SK-N-SH (cell line): ENCODE measurements around the gene ZNF280D. TPM values are rescaled to one million over a fixed set of nuclear protein-coding genes. Genes with fewer than 3 reads are reported as not detected.

Experiments
- CTCF ChIA-PET: fragments of 300-600, 350-600 bp; formaldehyde crosslinking; extraction: SDS; loops from one replicate; lab custom pipeline; 2021; lab: Yijun Ruan, JAX
- POLR2A ChIA-PET: fragments of 350-600 bp; sonication (Branson Sonifier 250); formaldehyde crosslinking; extraction: SDS; loops from one replicate; lab custom pipeline; 2020; ENCODE audit warnings: antibody characterized with exemption, inconsistent platforms; lab: Yijun Ruan, JAX
- DNase-seq: peaks from one replicate; pipeline ENCODE4 v3.0.0; 2012
- H2AFZ ChIP-seq: fragments of 200-600 bp; sonication (generic); 2 replicates; pipeline ENCODE4 v1.8.1; 2016; ENCODE audit warnings: antibody characterized with exemption, mild to moderate bottlenecking, low read depth
- H3F3A ChIP-seq: fragments of 200-600 bp; sonication (generic); replicated peaks from 2 replicates; pipeline ENCODE3; 2016; ENCODE audit warnings: antibody characterized with exemption, mild to moderate bottlenecking; ENCODE audit not compliant: insufficient read depth
- H3K27ac ChIP-seq, 2 experiments: fragments of 200-500 bp in 1 of 2; fragments of 200-600 bp in 1 of 2; sonication (Bioruptor generic) in 1 of 2; sonication (generic), shearing (Covaris generic) in 1 of 2; 2 replicates each; pipeline versions ENCODE4 v1.5.1 to v1.6.1; 2014 to 2016; ENCODE audit warnings: low read depth in 2 of 2, inconsistent platforms in 1 of 2, low read length in 1 of 2, mild to moderate bottlenecking in 1 of 2, mixed read lengths in 1 of 2
- H3K27me3 ChIP-seq: fragments of 200-600 bp; sonication (generic), shearing (Covaris generic); 2 replicates; pipeline ENCODE4 v1.6.1; 2016; ENCODE audit warnings: mixed run types; ENCODE audit not compliant: insufficient read depth
- H3K36me3 ChIP-seq, 2 experiments: fragments of 200-500 bp in 1 of 2; fragments of 200-600 bp in 1 of 2; sonication (Bioruptor generic) in 1 of 2; sonication (generic) in 1 of 2; replicated peaks in 1 of 2; 2 replicates each; pipeline versions ENCODE3 to v1.5.1; 2014 to 2016; ENCODE audit warnings: low read length in 1 of 2, mild to moderate bottlenecking in 1 of 2; ENCODE audit not compliant: insufficient read depth in 2 of 2, control insufficient read depth in 1 of 2
- H3K4me1 ChIP-seq, 2 experiments: fragments of 200-500 bp in 1 of 2; fragments of 200-600 bp in 1 of 2; sonication (Bioruptor generic) in 1 of 2; sonication (generic), shearing (Covaris generic) in 1 of 2; 2 replicates each; pipeline versions ENCODE4 v1.5.1 to v1.6.1; 2014 to 2016; ENCODE audit warnings: low read depth in 1 of 2, low read length in 1 of 2, mixed run types in 1 of 2; ENCODE audit not compliant: insufficient read depth in 2 of 2, control insufficient read depth in 1 of 2
- H3K4me2 ChIP-seq: fragments of 200-600 bp; sonication (generic), shearing (Covaris generic); 2 replicates; pipeline ENCODE4 v1.6.1; 2017; ENCODE audit warnings: mixed run types
- H3K4me3 ChIP-seq, 2 experiments: fragments of 200-500 bp in 1 of 2; fragments of 200-600 bp in 1 of 2; sonication (Bioruptor generic) in 1 of 2; sonication (generic), shearing (Covaris generic) in 1 of 2; 2 replicates each; pipeline versions ENCODE4 v1.5.1 to v1.8.1; 2014 to 2016; ENCODE audit warnings: low read depth in 2 of 2, inconsistent platforms in 1 of 2, low read length in 1 of 2, mild to moderate bottlenecking in 1 of 2, mixed read lengths in 1 of 2, moderate library complexity in 1 of 2
- H3K79me2 ChIP-seq: fragments of 200-600 bp; sonication (generic); 2 replicates; pipeline ENCODE4 v1.8.1; 2017; ENCODE audit warnings: mild to moderate bottlenecking; ENCODE audit not compliant: insufficient read depth
- H3K9ac ChIP-seq: fragments of 200-600 bp; sonication (generic); 2 replicates; pipeline ENCODE4 v1.6.1; 2017; ENCODE audit warnings: mixed run types
- H3K9me2 ChIP-seq: fragments of 200-600 bp; sonication (generic); 2 replicates; pipeline ENCODE4 v1.6.1; 2017; ENCODE audit warnings: mixed run types
- H3K9me3 ChIP-seq: fragments of 200-600 bp; sonication (generic); 2 replicates; pipeline ENCODE4 v1.6.1; 2017; ENCODE audit warnings: mixed run types, mild to moderate bottlenecking, moderate library complexity
- H4K20me1 ChIP-seq: fragments of 200-600 bp; sonication (generic); 2 replicates; pipeline ENCODE4 v1.6.1; 2017; ENCODE audit warnings: mild to moderate bottlenecking, mixed run types; ENCODE audit not compliant: insufficient read depth
- CHD2 ChIP-seq: fragments of 150-350 bp; IDR thresholded peaks from 2 replicates; pipeline ENCODE4 v1.6.1; 2018; ENCODE audit warnings: low read length; ENCODE audit not compliant: partially characterized antibody
- ELF1 ChIP-seq: IDR thresholded peaks from 2 replicates; pipeline ENCODE4 v1.4.0; 2012
- EZH2phosphoT487 ChIP-seq: fragments of 200-600 bp; sonication (generic); IDR thresholded peaks from 2 replicates; pipeline ENCODE4 v1.6.1; 2017; ENCODE audit warnings: low read depth, mixed run types, mild to moderate bottlenecking, antibody characterized with exemption, moderate library complexity, borderline replicate concordance
- FOSL2 ChIP-seq: IDR thresholded peaks from 2 replicates; pipeline ENCODE4 v1.4.0; 2012; ENCODE audit warnings: low read depth, mild to moderate bottlenecking, moderate library complexity, borderline replicate concordance
- FOXJ3 ChIP-seq: sonication (generic); formaldehyde crosslinking; IDR thresholded peaks from 2 replicates; pipeline ENCODE4 v1.5.1; 2020; ENCODE audit warnings: mild to moderate bottlenecking, missing genetic modification reagents
- FOXM1 ChIP-seq: IDR thresholded peaks from 2 replicates; pipeline ENCODE4 v1.4.0; 2012; ENCODE audit warnings: low read depth, mild to moderate bottlenecking
- GABPA ChIP-seq: IDR thresholded peaks from 2 replicates; pipeline ENCODE4 v1.4.0; 2012; ENCODE audit warnings: low read depth, mild to moderate bottlenecking
- GATA2 ChIP-seq: sonication (generic); formaldehyde crosslinking; IDR thresholded peaks from 2 replicates; pipeline ENCODE4 v1.5.0; 2020; ENCODE audit warnings: mild to moderate bottlenecking, missing genetic modification reagents
- MEF2A ChIP-seq: IDR thresholded peaks from 2 replicates; pipeline ENCODE4 v1.4.0; 2012; ENCODE audit warnings: low read depth, borderline replicate concordance
- MXI1 ChIP-seq: IDR thresholded peaks from 2 replicates; pipeline ENCODE4 v1.6.1; 2012; ENCODE audit warnings: mild to moderate bottlenecking, low read depth, low read length, improper control_type of control experiment
- POLR2AphosphoS5 ChIP-seq: IDR thresholded peaks from 2 replicates; pipeline ENCODE4 v1.6.1; 2012; ENCODE audit warnings: low read depth, low read length
- RFX5 ChIP-seq: IDR thresholded peaks from 2 replicates; pipeline ENCODE4 v1.6.1; 2012; ENCODE audit warnings: mild to moderate bottlenecking, improper control_type of control experiment, low read length
- SIN3A ChIP-seq: IDR thresholded peaks from 2 replicates; pipeline ENCODE4 v1.6.1; 2012; ENCODE audit warnings: low read depth, mild to moderate bottlenecking, low read length, moderate library complexity, borderline replicate concordance
- TCF12 ChIP-seq: IDR thresholded peaks from 2 replicates; pipeline ENCODE4 v1.4.0; 2012
- TEAD4 ChIP-seq: IDR thresholded peaks from 2 replicates; pipeline ENCODE4 v1.4.0; 2012; ENCODE audit warnings: mild to moderate bottlenecking, borderline replicate concordance; ENCODE audit not compliant: insufficient read depth
- YY1 ChIP-seq: IDR thresholded peaks from 2 replicates; pipeline ENCODE4 v1.4.0; 2012; ENCODE audit warnings: low read depth, mild to moderate bottlenecking
- WGBS: methylation state at CpG from one replicate; pipeline ENCODE4 v1.1.6; 2017; ENCODE audit warnings: low lambda C conversion rate; 5-methylcytosine and 5-hydroxymethylcytosine counted together
- polyA plus RNA-seq, 3 experiments: library from polyadenylated mRNA; depleted of rRNA; stranded (reverse); fragments of >200 nt; gene quantifications; 2 replicates each; pipeline ENCODE4 v1.2.3, GENCODE V29; 2012
- TF ChIP-seq, protein P1 (sequence below): fragments of 150-350 bp; IDR thresholded peaks from 2 replicates; pipeline ENCODE4 v1.6.1; 2017; ENCODE audit warnings: antibody characterized with exemption, low read length, low read depth, borderline replicate concordance
- TF ChIP-seq, protein P2 (sequence below): IDR thresholded peaks from 2 replicates; pipeline ENCODE4 v1.6.1; 2012; ENCODE audit warnings: mild to moderate bottlenecking, low read depth, low read length, moderate library complexity
- TF ChIP-seq, protein P3 (sequence below): IDR thresholded peaks from 2 replicates; pipeline ENCODE4; 2012

The ZNF280D gene
- polyA plus RNA-seq, 1 of the 3 experiments (the other 2 are of a cell fraction) = 5.4 TPM

DNA sequence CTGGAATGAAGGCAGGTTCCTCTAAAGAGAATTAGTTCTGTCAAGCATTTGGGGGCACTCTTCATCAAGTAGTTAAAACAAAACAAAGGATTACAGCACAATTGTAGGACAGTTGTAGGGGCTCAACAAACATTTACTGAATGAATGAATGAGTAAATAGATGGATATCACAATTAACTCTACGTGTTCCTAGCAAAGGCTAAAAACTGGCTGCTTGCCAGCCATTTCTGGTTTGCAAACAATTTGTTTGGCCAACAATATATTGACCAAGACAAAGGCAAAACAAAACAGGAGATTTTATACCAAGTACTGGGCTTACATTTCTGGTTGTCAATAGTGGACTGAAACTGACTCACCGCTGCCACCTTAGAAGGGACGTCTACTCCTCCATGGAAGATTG is 116.8 kb downstream of the ZNF280D start:
- H3K27ac ChIP-seq = no peak overlapping the region
- H3K4me3 ChIP-seq = no peak overlapping the region
- CTCF ChIA-PET = no interaction called here
- no peaks in the 10 kb centered on the region for H3K79me2 ChIP-seq
- 0 out of 2 replicates have a peak, but pooled peaks cover 5% of the 10 kb centered on the region for H3K9me3 ChIP-seq
- H2AFZ ChIP-seq = no peak overlapping the region
- no peaks in the 10 kb centered on the region for H4K20me1 ChIP-seq
- H3F3A ChIP-seq = no peaks in the 10 kb centered on the region
- DNase-seq = no peak
- H3K27me3 ChIP-seq = no peaks in the 10 kb centered on the region
- H3K9me2 ChIP-seq = no peaks in the 10 kb centered on the region
- H3K4me1 ChIP-seq = no peaks in the 10 kb centered on the region
- TF ChIP-seq MXI1 (no peak), EZH2phosphoT487 (no peak), RFX5 (no peak), FOSL2 (no peak), FOXM1 (no peak), YY1 (no peak), POLR2AphosphoS5 (no peak), TEAD4 (no peak), CHD2 (no peak), TCF12 (no peak), ELF1 (no peak), FOXJ3 (no peak), MEF2A (no peak), GATA2 (CRISPR knock-in tag) (no peak)
- TF ChIP-seq, protein P1, sequence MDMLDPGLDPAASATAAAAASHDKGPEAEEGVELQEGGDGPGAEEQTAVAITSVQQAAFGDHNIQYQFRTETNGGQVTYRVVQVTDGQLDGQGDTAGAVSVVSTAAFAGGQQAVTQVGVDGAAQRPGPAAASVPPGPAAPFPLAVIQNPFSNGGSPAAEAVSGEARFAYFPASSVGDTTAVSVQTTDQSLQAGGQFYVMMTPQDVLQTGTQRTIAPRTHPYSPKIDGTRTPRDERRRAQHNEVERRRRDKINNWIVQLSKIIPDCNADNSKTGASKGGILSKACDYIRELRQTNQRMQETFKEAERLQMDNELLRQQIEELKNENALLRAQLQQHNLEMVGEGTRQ = no peak
- TF ChIP-seq, protein P2, sequence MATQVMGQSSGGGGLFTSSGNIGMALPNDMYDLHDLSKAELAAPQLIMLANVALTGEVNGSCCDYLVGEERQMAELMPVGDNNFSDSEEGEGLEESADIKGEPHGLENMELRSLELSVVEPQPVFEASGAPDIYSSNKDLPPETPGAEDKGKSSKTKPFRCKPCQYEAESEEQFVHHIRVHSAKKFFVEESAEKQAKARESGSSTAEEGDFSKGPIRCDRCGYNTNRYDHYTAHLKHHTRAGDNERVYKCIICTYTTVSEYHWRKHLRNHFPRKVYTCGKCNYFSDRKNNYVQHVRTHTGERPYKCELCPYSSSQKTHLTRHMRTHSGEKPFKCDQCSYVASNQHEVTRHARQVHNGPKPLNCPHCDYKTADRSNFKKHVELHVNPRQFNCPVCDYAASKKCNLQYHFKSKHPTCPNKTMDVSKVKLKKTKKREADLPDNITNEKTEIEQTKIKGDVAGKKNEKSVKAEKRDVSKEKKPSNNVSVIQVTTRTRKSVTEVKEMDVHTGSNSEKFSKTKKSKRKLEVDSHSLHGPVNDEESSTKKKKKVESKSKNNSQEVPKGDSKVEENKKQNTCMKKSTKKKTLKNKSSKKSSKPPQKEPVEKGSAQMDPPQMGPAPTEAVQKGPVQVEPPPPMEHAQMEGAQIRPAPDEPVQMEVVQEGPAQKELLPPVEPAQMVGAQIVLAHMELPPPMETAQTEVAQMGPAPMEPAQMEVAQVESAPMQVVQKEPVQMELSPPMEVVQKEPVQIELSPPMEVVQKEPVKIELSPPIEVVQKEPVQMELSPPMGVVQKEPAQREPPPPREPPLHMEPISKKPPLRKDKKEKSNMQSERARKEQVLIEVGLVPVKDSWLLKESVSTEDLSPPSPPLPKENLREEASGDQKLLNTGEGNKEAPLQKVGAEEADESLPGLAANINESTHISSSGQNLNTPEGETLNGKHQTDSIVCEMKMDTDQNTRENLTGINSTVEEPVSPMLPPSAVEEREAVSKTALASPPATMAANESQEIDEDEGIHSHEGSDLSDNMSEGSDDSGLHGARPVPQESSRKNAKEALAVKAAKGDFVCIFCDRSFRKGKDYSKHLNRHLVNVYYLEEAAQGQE = no peak
- TF ChIP-seq, all 33 proteins: peak for 0
- Histone ChIP-seq H3K36me3 (no peaks in the 10 kb centered on the region), H3K9ac (no peak overlapping the region), H3K4me2 (no peak overlapping the region)
- 76% methylated on average over 3 of the region's 3 CpGs for WGBS
- POLR2A ChIA-PET = no interaction called here

DNA sequence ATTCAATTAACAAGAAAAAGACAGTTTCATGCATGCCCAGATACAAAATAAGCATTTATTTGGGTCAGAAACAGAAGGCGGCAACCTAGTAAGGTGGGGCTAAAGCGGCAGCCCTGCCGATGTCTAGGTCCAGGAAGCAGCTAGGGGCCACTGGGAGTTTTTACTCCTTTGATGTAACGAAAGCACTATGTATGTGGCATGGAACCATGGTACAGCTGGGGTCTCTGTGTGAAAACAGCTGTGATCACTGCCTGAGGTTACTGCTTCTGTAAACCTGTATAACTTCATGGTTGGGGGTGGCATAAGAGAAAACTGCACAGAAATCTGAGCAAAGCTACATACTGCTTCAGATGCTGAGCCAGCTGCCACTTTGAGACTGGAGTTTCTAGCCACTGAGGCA is 119.5 kb downstream of the ZNF280D start:
- no peak overlapping the region for H3K9ac ChIP-seq
- H3K4me2 ChIP-seq = no peak overlapping the region
- no peak for DNase-seq
- WGBS = 88% methylated on average over 4 of the region's 4 CpGs
- no peaks in the 10 kb centered on the region for H3F3A ChIP-seq
- no peaks in the 10 kb centered on the region for H3K79me2 ChIP-seq
- H3K9me3 ChIP-seq = 0 out of 2 replicates have a peak, but pooled peaks cover 3% of the 10 kb centered on the region
- POLR2A ChIA-PET = no interaction called here
- no peaks in the 10 kb centered on the region for H3K36me3 ChIP-seq
- H4K20me1 ChIP-seq = no peaks in the 10 kb centered on the region
- no peaks in the 10 kb centered on the region for H3K9me2 ChIP-seq
- H3K27ac ChIP-seq = no peak overlapping the region
- H3K27me3 ChIP-seq = no peaks in the 10 kb centered on the region
- H2AFZ ChIP-seq = no peak overlapping the region
- H3K4me1 ChIP-seq = no peaks in the 10 kb centered on the region
- CTCF ChIA-PET = interaction anchor here (0.8 kb wide), 1 partner anchor 47 kb away, joined by 3 read pairs; no protein-coding TSS in a partner anchor
- no peak overlapping the region for H3K4me3 ChIP-seq
- TF ChIP-seq, protein P1 = no peak
- TF ChIP-seq GABPA (no peak), TCF12 (no peak), SIN3A (no peak), GATA2 (CRISPR knock-in tag) (no peak), FOXM1 (no peak), EZH2phosphoT487 (no peak)
- TF ChIP-seq, protein P3, sequence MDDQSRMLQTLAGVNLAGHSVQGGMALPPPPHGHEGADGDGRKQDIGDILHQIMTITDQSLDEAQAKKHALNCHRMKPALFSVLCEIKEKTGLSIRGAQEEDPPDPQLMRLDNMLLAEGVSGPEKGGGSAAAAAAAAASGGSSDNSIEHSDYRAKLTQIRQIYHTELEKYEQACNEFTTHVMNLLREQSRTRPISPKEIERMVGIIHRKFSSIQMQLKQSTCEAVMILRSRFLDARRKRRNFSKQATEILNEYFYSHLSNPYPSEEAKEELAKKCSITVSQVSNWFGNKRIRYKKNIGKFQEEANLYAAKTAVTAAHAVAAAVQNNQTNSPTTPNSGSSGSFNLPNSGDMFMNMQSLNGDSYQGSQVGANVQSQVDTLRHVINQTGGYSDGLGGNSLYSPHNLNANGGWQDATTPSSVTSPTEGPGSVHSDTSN = no peak
- TF ChIP-seq, all 33 proteins: peak for 0
